IMR-90 (cell line): ENCODE results near the gene RHBDD2.

ENCODE experiments used
- CEBPB ChIP-seq: IDR thresholded peaks from 2 replicates; pipeline ENCODE4 v1.6.1; 2012; ENCODE audit warnings: low read depth, low read length, improper control_type of control experiment
- CTCF ChIP-seq: conservative IDR thresholded peaks from 2 replicates; pipeline ENCODE4 v1.5.1; 2012; ENCODE audit warnings: mild to moderate bottlenecking, low read depth, low read length, improper control_type of control experiment
- FOS ChIP-seq: fragments of 150-350 bp; IDR thresholded peaks from 2 replicates; pipeline ENCODE4 v1.6.1; 2016; ENCODE audit warnings: low read depth, low read length
- MAZ ChIP-seq: IDR thresholded peaks from 2 replicates; pipeline ENCODE4 v1.6.1; 2012; ENCODE audit warnings: low read depth, mild to moderate bottlenecking, low read length, improper control_type of control experiment, moderate library complexity, borderline replicate concordance
- MXI1 ChIP-seq: IDR thresholded peaks from 2 replicates; pipeline ENCODE4 v1.6.1; 2012; ENCODE audit warnings: low read depth, mild to moderate bottlenecking, low read length, moderate library complexity, borderline replicate concordance
- POLR2A ChIP-seq: IDR thresholded peaks from 2 replicates; pipeline ENCODE4 v1.6.1; 2012; ENCODE audit warnings: mild to moderate bottlenecking, low read depth, low read length
- RAD21 ChIP-seq: IDR thresholded peaks from 2 replicates; pipeline ENCODE4 v1.6.1; 2012; ENCODE audit warnings: low read length, improper control_type of control experiment
- RCOR1 ChIP-seq: IDR thresholded peaks from 2 replicates; pipeline ENCODE4 v1.6.1; 2012; ENCODE audit warnings: mild to moderate bottlenecking, low read length, improper control_type of control experiment; ENCODE audit not compliant: insufficient replicate concordance
- RFX5 ChIP-seq: IDR thresholded peaks from 2 replicates; pipeline ENCODE4 v1.8.0; 2012; ENCODE audit warnings: low read depth, mild to moderate bottlenecking, low read length, moderate library complexity

DNA sequence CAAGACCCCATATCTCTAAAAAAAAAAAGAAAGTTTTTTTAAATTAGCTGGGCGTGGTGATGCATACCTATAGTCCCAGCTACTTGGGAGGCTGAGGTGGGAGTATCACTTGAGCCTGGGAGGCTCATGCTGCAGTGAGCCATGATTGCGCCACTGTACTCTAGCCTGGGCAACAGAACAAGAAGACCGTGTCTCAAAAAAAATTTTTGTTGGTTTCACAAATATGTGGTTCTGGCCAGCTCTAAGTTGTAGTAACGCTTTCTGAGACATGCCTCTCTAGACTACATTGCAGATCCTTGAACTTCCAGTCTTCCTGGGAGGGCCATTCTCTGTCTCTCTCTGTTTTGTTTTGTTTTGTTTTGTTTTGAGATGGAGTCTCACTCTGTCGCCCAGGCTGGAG, 24.6 kb upstream of the RHBDD2 start:
- TF ChIP-seq CTCF (no peak), MAZ (no peak), POLR2A (no peak), RFX5 (no peak), MXI1 (no peak), RAD21 (no peak), RCOR1 (no peak), FOS (no peak), CEBPB (peak; percentile 22; the same call in 1 of the 2 replicates)
